ENCODE measurements around the gene AKAP7.

AKAP7 gene

DNA sequence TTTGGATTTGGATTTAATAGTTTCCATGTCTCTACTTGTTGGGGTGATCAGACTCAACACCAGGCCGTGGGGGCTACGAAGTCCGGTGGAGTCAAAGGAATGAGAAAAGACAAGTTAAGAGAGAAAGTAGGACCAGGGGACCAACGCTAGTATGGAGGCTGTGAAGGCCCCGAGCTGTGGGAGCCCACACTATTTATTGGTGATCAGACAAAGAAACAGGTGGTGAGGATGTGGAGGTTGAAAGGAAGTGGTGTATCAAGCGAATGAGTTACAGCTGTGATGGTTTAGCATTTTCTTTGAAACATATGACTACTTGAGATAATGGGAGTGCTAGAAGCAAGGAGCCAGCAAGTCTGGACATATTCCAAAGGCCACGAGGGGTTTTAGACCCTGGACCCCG lies 62.4 kb downstream of the AKAP7 start:
- DNase-seq (ENCODE audit: low read depth in 1 of 2, low spot score in 1 of 2), result no peak

DNA sequence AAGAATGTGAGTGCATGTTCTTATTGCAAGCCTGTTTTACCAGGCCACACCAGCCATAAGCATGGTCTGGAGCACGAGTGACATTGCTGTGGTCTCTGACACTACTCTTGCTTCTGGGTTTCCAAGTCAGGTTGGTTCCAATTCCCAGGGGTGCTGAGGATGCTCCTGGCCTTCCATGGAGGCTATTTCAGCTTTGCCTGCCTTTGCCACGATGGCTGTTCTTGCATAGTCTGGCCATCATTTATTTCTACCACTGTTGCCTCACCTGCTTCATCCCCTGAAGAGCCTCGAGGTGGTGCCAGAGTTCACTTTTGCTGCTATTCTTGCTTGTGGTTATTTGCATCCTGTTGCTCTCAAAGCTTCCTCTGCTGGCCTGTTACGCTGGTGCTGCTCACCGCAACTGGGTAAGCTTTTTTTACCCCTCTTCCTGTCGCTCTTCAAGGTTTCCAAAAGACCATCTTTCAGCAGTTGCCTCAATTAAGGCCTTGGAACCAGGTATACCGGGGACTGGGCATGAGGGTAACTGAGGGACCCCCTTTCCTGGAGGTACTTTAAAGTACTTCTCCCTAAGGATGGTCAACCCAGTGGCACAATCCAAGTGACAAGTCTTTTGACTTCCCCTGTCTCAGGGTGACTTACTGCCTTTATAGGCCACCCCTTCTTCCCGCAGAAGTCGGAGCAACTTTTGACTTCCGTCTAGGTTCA lies 64.5 kb downstream of the AKAP7 start:
- peak; percentile 37 to 56 for DNase-seq (ENCODE audit: low read depth in 1 of 2, low spot score in 1 of 2)

DNA sequence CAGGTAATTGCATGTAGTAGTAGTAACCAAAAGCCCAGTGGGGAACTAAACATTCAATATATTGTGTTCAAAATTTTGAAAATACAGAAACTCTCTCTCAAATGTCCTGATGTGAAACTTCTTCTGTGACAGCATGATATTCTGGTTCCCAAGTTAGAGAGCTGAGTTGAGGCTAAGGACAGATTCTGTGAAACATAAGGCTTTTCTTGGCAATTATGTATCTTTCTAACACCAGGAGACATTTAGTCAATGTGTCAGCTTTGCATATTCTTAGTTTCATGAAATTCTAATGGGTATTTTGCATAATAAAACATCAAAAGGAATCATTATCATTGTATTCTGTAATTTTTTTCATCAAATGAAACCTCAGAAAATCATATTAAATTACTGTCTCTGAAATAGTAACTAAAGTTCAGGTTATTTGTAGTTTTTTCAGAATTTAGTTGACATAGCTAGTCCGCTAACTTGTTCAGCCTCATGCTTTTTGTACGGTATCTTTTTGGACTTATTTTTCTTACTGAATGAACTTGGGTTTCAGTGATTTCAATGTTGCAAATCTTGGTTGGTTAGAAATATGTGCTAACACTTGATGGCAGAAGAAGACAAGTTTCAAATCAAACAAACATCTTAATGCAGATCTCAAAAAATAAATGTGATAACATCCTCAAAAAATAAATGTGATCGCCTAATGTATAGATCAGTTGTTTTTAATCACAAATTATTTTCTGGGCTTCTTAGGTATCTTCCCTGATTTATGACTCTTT lies 70.4 kb downstream of the AKAP7 start:
- DNase-seq (ENCODE audit: low read depth in 1 of 2, low spot score in 1 of 2), result no peak

DNA sequence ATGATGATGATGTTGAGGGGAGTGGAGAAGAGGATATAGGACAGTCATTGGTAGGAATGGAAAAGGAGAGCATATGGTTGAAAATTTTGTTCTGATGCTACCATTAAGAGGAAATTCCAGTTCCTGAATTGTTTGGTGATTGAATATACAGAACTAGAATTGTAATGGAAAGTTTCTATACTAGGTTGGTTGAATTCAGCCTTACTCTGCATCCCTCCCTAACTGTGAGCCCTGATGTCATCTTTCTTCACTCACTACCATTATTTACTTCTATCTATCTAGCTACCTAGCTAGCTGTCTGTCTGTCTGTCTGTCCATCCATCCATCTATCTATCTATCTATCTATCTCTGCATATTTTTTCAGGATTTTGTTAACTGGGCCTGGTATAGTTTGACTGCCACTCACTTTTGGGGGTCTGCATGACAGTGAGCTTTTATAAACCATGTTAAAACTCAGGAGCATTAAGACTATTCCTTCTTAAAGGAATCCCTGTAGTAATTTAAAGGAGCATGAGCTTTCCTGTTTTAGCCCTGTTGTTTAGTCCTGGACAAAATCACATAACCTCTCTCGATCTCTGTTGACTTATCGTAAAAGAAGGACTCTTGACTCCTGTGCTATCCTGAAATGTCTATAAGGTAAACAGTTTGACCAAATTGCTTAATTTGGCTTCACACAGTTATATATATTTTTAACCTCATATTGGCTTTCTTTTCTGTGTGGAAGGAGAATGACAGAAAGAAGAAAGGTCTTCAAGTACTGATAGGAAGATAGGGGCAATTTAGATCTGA lies 71.4 kb downstream of the AKAP7 start:
- no peak for DNase-seq (ENCODE audit: low read depth in 1 of 2, low spot score in 1 of 2)

DNA sequence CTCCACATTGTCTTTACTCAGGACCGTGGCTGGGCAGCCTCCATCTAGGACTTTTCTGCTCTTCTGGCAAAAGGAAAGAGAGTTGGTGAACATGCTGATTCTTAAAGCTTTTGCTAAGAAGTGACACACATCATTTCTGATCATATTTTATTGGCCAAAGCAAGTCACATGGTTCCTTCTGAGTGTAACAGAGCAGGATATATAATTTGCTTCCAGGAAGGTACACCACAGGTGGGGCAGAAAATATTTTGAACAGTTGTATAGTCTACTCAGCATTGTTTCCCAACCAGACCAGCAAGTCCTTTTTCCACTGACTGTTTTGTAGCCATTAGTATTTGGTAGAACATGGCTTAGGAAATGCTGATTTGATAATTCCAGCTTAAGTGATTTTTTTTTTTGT lies 73.5 kb downstream of the AKAP7 start:
- no peak for DNase-seq (ENCODE audit: low read depth in 1 of 2, low spot score in 1 of 2)

DNA sequence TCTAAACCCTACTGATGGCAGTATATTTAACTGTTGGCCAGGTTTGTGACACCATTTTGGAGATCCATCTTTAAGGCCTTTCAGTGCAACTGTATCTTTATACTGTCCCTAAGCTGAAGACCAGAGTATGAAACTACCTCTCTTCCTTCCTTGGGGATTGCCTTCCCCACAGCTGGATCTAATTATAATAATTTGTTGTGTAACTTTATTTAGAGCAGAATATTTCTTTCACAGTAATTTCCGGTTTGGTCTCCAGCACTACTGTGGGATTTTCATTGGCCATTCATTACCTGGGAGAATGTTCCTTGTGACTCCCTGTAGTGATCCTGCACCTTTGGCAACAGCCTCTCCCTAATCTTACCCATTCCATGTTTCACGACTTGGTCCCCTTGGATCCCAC lies 75.2 kb downstream of the AKAP7 start:
- DNase-seq (ENCODE audit: low read depth in 1 of 2, low spot score in 1 of 2), result no peak

DNA sequence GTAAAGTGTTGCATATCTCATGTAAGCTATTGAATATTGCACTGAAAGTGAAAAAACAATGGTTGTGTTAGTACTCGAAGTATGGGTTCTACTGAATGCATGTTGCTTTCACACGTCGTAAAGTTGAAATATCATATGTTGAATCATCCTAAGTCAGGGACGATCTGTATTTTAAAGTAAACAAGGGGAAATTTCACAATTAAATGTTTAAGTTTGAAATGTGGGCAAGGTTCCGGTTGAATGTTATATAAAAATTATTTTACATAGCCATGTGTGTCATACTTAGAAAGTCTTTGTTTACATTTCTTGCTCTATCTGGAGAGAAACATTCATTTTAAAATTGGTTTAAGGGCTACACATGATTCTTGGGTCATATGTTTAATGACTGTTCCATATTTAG lies 76.8 kb downstream of the AKAP7 start:
- DNase-seq (ENCODE audit: low read depth in 1 of 2, low spot score in 1 of 2), result no peak

DNA sequence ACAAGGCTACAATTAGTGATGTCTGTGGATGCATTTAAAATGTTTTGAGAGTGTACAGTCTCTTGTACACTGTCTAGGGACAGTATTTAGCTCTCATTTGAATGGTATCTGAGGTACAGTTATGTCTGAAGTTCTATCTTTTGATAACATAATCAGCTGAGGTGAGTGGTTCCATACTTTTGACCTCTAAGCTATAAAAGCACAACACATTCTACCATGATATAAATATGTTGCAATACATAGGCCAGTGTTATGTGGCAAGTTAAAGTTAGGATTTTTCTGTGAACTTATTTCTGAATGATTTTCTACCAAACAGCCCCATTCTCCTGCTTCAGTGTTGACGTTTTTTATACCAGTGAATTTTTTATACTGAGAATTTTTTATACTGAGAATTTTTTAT lies 77.6 kb downstream of the AKAP7 start:
- no peak for DNase-seq (ENCODE audit: low read depth in 1 of 2, low spot score in 1 of 2)

DNA sequence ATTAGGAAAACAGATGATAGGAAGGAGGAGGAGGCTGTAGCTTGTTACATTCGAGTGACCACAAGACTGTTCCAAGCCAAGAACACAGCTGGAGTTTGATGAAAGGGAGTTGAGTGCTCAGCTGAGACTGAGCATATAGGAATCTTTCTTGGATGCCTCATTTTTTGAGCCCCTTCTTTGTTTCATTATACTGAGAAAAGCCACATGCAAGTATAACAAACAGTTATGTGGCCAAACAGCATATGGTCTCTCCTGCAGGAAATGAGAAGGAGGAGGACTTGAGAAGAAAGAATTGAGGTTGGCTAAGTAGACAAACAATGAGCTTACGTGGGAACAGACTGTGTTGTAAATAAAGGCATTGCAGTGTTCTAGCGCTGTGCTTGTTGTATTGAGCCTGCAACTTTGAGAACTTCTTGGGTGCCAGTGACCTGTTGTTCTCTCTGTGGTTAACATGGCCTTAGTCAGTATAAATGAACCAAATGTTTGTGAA lies 78.3 kb downstream of the AKAP7 start:
- DNase-seq (ENCODE audit: low read depth in 1 of 2, low spot score in 1 of 2), result no peak

DNA sequence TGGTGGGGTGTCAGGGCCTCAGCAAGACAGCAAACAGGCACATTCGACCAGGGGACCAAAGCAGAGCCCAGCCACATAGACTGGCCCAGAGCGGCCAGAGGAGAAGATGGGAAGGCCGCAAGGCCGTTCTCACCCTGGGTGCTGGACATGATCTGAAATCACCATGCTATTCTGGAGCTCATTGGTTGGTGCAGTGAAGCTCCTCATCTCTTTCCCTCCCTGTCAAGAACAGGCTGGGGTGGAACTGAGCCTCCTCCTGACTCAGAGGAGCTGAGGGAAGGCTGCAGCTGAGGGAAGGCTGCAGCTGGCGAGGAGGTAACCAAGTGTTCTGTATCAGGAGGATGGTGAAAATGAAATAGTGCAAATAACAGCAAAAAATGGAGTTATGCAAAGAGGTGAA lies 80.0 kb downstream of the AKAP7 start:
- DNase-seq (ENCODE audit: low read depth in 1 of 2, low spot score in 1 of 2), result no peak

DNA sequence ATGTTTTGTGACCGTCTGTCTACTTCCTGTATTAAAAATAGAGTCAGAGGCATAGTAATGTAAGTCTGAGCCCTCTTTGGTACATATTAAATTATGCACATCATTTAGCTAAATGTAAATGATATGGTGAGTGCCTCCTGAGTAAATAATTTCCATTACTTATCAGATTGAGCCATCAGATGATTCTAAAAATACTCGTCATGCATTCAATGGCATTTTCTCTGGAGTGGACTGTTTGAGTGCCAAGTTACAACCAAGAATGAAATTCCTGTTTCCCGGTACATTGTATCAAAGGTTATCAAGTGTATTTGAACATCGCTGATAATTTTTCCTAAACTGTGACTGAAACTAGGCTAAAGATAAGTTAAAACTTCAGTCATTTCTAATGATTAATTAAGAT lies 81.0 kb downstream of the AKAP7 start:
- DNase-seq (ENCODE audit: low read depth in 1 of 2, low spot score in 1 of 2), result no peak

DNA sequence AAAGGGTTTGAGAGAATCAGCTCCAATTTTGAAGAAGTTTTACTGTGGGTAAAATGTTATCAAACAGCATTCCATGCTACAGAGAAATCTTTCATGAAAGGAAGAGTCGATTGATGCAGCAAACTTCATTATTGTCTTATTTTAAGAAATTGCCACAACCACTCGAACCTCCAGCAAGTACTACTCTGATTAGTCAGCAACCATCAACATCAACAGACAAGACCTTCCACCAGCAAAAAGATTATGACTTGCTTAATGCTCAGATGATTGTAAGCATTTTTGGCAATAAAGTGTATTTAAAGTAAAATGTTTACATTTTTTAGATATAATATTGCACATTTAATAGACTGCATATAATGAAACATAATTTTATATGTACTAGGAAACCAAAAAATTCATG lies 87.5 kb downstream of the AKAP7 start:
- DNase-seq (ENCODE audit: low read depth in 1 of 2, low spot score in 1 of 2), result no peak

DNA sequence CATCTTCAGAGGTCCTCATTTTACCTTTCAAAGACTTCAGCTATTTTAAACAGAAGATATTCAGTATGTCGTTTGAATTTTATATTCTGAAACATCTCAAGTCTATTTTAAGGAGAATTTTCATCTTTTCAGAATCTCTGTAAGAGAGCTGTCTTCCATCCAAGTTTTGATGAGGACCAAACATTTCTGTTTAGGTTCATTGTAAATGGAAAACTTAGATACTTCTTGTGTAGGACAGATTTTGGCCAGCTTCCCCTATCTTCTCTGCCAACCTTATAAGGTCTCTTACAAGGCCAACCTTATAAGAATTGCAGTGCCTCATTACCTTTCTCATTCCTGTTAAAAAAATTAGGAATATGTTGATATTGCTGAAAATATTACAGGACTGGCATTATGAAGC lies 88.1 kb downstream of the AKAP7 start:
- no peak for DNase-seq (ENCODE audit: low read depth in 1 of 2, low spot score in 1 of 2)

DNA sequence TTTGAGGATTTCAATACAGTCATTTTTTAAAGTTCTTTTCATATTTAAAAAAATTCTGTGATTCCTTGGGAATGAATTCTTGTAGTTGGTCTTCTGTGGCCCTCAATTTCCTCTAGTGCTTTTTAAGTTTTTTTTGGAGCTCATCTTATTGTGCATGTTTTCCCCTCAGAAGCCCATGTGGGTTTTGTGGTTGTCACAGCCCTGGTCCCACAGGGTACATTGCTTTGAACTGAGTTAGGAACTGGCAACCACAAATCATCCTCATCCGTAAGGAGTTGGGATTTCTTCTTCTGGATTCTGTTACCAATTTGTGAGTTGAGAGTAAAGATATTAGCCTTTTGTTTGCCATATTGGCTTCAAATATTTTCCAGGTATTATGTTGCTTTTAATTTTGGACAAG lies 89.9 kb downstream of the AKAP7 start:
- DNase-seq (ENCODE audit: low read depth in 1 of 2, low spot score in 1 of 2), result no peak

DNA sequence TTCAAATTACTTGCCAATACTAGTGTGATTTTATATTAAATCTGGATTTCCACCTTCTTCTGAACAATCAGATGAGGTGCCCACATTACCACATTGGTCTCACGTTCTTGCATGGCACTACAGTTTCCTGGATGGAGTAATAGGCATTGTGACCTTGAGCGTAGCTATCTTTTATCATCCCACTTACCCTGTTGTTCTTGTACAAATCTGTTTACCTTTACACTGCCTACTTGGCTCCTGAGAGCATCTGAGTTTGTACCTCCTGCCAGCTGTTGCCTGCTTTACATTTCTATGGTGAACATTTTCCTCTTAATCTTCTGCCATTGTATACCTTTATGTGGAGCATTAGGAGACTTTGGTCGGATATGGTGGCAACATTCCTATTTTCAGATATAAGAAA lies 90.7 kb downstream of the AKAP7 start:
- DNase-seq (ENCODE audit: low read depth in 1 of 2, low spot score in 1 of 2), result no peak

DNA sequence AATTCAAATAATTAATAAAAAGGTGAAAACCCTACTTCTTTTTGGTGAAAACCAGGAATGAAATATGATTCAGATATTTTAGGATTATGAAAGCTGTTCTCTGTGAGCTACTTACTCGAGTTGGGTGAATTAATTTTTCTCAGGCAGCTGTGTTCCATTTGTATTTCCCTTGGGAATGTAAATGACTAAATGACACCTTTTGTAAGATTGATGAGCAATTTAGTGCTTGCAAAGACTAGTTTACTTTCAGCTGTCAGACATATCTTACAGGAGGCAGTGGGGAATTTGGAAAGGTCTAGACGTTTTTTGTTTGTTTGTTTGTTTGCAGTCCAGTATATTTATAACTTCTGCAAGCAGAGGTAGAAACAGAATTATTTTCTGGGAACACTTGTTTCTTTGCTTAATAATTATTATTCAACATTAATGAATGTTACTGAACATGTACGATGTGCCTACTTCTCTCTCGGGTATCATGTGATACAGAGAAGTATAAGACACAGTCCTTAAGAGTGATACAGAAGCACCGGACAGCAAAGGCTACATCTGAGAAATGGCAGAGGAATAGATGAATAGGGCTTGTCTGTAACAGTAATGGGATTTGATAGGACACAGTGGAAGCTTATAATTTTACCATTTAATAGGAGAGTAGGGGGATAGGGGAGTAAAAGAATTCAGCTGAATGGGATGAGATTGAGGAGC lies 91.3 kb downstream of the AKAP7 start:
- DNase-seq (ENCODE audit: low read depth in 1 of 2, low spot score in 1 of 2), result no peak

DNA sequence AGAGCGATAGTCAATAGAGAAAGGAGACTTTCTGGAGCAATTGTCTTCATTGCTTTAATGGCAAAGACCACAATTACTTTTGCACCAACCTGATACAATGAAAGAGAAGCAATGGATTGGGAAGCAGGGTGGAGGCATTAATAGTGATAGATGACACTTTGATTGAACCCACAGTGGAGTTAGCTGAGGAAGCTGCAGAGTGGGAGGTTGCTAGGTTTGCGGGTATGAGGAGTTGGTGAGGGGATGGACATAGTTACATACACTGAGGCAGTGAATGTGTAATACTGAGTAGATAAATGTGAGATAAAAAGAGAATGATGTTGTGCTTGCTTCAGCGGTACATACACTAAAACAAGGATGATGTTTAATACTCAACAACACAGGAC lies 91.9 kb downstream of the AKAP7 start:
- no peak for DNase-seq (ENCODE audit: low read depth in 1 of 2, low spot score in 1 of 2)

DNA sequence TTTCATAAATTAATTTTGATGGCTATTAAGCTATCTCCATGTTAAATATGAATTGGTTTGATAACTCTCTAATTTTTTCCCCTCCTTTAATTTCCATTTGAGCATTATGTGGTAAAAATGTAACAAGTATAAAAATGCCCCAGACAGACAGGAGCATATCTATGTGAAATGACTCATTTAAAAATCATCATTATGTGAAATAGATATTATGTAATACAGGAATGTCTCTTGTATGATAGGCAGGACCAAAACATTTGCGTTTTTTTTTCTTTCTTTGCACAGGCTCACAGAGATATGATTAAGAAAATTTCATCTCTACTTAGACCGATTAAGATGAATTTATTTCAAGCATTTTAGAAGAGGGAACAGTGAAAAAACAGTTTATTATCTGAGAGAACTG lies 95.8 kb downstream of the AKAP7 start:
- no peak for DNase-seq (ENCODE audit: low read depth in 1 of 2, low spot score in 1 of 2)

DNA sequence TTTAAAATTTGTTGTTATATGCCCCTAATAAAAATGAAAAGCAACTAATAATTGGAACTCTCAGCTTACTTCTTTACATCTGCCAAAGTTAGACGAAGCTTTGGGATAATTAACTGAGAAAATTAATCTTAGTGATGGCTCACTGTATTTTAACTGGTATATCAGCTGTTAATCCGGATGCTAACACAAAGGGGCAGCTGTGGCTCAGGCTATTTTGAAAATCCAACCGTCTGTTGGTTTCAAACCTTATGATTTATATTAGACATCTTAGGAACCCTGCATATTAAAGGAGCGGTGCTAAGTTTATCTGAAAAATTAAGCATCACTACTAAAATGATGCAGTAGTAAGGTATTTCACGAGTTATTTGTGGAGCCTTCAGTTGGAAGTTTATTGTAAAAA lies 96.6 kb downstream of the AKAP7 start:
- no peak for DNase-seq (ENCODE audit: low read depth in 1 of 2, low spot score in 1 of 2)

DNA sequence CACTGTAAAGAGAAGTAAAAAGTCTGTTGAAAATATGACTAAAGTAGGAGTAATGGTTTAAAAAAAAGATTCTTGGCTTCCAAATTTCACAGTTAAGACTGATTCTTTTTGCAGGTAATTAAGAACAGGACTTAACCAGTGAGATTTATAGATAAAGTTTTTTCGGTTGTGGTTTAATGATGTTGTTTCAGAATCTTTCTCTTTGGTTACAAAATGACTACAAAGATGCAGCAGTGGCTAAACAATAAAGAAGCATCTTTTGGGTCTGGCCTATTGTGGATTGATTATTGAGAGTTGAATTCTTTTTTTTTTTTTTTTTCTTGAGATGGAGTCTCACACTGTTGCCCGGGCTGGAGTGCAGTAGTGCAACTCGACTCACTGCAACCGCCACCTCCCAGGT lies 109.7 kb downstream of the AKAP7 start:
- DNase-seq (ENCODE audit: low read depth in 1 of 2, low spot score in 1 of 2), result no peak

DNA sequence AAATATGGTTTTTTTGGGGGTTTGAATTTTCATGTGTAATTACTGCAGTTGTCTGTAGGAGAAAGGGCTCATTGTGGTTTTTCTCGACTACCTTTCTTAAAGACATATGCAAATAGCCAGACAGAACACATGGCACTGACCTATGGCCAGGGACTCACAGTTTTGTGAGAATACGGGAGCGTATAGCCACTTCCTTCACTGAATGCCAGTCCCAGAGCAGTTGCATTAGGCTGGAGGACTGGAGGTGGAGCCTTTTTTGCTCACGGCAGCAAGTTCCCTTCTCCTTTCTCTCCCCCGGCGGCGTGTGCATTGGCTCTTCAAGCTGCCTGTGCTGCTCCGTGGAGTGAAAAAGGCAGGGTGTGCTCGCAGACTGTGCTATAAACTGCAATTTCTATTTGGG lies 114.9 kb downstream of the AKAP7 start:
- DNase-seq (ENCODE audit: low read depth in 1 of 2, low spot score in 1 of 2), result no peak
